CD4-positive, CD25-positive, alpha-beta regulatory T cell (primary cell): ENCODE results near the gene CPNE5. TPM values are rescaled to one million over a fixed set of nuclear protein-coding genes. Genes with fewer than 3 reads are reported as not detected.

Experiments
- ATAC-seq, 2 donors: fragments of 150-1000 bp; cut with Tn5 transposase; one replicate each; pipeline ENCODE4 v1.10.0; 2021; ENCODE audit warnings: low read depth in 2 of 2, moderate number of reproducible peaks in 2 of 2, moderate library complexity in 1 of 2
- DNase-seq, 3 donors: peaks; one replicate each; pipeline versions ENCODE4 v3.0.0 to v3.0.0-alpha.2; 2012 to 2022; ENCODE audit warnings: mixed read lengths in 1 of 3
- H3K27ac ChIP-seq: one replicate; pipeline ENCODE4 v1.7.0; 2013; ENCODE audit warnings: mild to moderate bottlenecking, low read length; ENCODE audit not compliant: insufficient read depth, poor library complexity, severe bottlenecking
- H3K27me3 ChIP-seq: one replicate; pipeline ENCODE4 v1.7.0; 2013; ENCODE audit warnings: low read length; ENCODE audit not compliant: control insufficient read depth, insufficient read depth
- H3K36me3 ChIP-seq: one replicate; pipeline ENCODE4 v1.7.0; 2013; ENCODE audit warnings: mild to moderate bottlenecking, low read length, moderate library complexity; ENCODE audit not compliant: control insufficient read depth, insufficient read depth
- H3K4me1 ChIP-seq: 2 replicates; pipeline ENCODE4 v1.7.0; 2013; ENCODE audit warnings: mild to moderate bottlenecking, low read length; ENCODE audit not compliant: insufficient read depth, control insufficient read depth, poor library complexity, severe bottlenecking
- H3K4me3 ChIP-seq: one replicate; pipeline ENCODE4 v1.7.0; 2013; ENCODE audit warnings: low read depth, mild to moderate bottlenecking, low read length, moderate library complexity
- H3K9me3 ChIP-seq, 2 experiments: 1 replicate in 1 of 2; 2 replicates in 1 of 2; pipeline ENCODE4 v1.7.0; 2013; ENCODE audit warnings: low read length in 2 of 2, mild to moderate bottlenecking in 1 of 2, moderate library complexity in 1 of 2; ENCODE audit not compliant: control insufficient read depth in 2 of 2
- H3K27ac Mint-ChIP-seq, 3 donors: one replicate each; pipeline ENCODE4 v1.8.0; 2020 to 2022; ENCODE audit warnings: mild to moderate bottlenecking in 3 of 3, mixed read lengths in 3 of 3, moderate library complexity in 2 of 3
- H3K27me3 Mint-ChIP-seq: one replicate; pipeline ENCODE4 v1.8.0; 2022; ENCODE audit warnings: mild to moderate bottlenecking, mixed read lengths
- H3K36me3 Mint-ChIP-seq: one replicate; pipeline ENCODE4 v1.8.0; 2020; ENCODE audit warnings: mixed read lengths
- H3K4me1 Mint-ChIP-seq, 4 donors: one replicate each; pipeline ENCODE4 v1.8.0; 2020 to 2022; ENCODE audit warnings: mixed read lengths in 4 of 4, mild to moderate bottlenecking in 1 of 4
- H3K4me3 Mint-ChIP-seq, 4 donors: one replicate each; pipeline ENCODE4 v1.8.0; 2020 to 2022; ENCODE audit warnings: mild to moderate bottlenecking in 4 of 4, mixed read lengths in 4 of 4, moderate library complexity in 3 of 4
- H3K9me3 Mint-ChIP-seq, 7 donors: one replicate each; pipeline ENCODE4 v1.8.0; 2020 to 2022; ENCODE audit warnings: mixed read lengths in 7 of 7, mild to moderate bottlenecking in 3 of 7, moderate library complexity in 2 of 7
- polyA plus RNA-seq, 4 donors: library from polyadenylated mRNA; unstranded; fragments of 300-500 nt; fragmentation: Illumina TruSeq; gene quantifications; one replicate each; pipeline ENCODE4 v1.2.3, GENCODE V29; 2021
- total RNA-seq: library from RNA; stranded (reverse); gene quantifications from one replicate; pipeline ENCODE4 v1.2.3, GENCODE V29; 2022

The CPNE5 gene
- total and polyA plus RNA-seq, 5 donors from 2014 or later, result 0.16 to 4.3 (median 0.83) TPM

- H3K9me3 ChIP-seq, result no peaks in the 10 kb centered on the region
- no peak overlapping the region for H3K27ac ChIP-seq
- H3K4me1 ChIP-seq, result peaks cover 7% of the 10 kb centered on the region
- no peaks in the 10 kb centered on the region for H3K36me3 Mint-ChIP-seq
- H3K9me3 Mint-ChIP-seq, result no peaks in the 10 kb centered on the region
- peaks cover 8% of the 10 kb centered on the region for H3K27me3 ChIP-seq
- no peak overlapping the region for H3K4me3 Mint-ChIP-seq
- no peak overlapping the region for H3K27ac Mint-ChIP-seq
- H3K4me1 Mint-ChIP-seq, result peaks cover 0 to 12% (median 6%) of the 10 kb centered on the region in 4 donors
- no peaks in the 10 kb centered on the region for H3K36me3 ChIP-seq
- H3K27me3 Mint-ChIP-seq, result peaks cover 36% of the 10 kb centered on the region
- DNase-seq (no peak), ATAC-seq (no peak)
- H3K4me3 ChIP-seq, result no peak overlapping the region
Measured at GRCh38 chr6:36791521-36792135, 47.6 kb downstream of the CPNE5 start.

GRCh38 chr6:36791085-36791484, 48.2 kb downstream of the CPNE5 start:
- Histone ChIP-seq H3K36me3 (no peaks in the 10 kb centered on the region), H3K27me3 (peaks cover 8% of the 10 kb centered on the region), H3K4me1 (peaks cover 7% of the 10 kb centered on the region), H3K4me3 (no peak overlapping the region), H3K27ac (no peak overlapping the region), H3K9me3 (no peaks in the 10 kb centered on the region)
- DNase-seq (no peak), ATAC-seq (no peak)
- Mint-ChIP-seq H3K4me1 (peaks cover 0 to 12% (median 6%) of the 10 kb centered on the region in 4 donors), H3K9me3 (no peaks in the 10 kb centered on the region), H3K36me3 (no peaks in the 10 kb centered on the region), H3K27ac (no peak overlapping the region), H3K27me3 (peaks cover 36% of the 10 kb centered on the region), H3K4me3 (no peak overlapping the region)

- Histone ChIP-seq H3K27me3 (peaks cover 8% of the 10 kb centered on the region), H3K4me3 (no peak overlapping the region), H3K27ac (no peak overlapping the region), H3K36me3 (no peaks in the 10 kb centered on the region), H3K4me1 (peaks cover 7% of the 10 kb centered on the region), H3K9me3 (no peaks in the 10 kb centered on the region)
- no peaks in the 10 kb centered on the region for H3K36me3 Mint-ChIP-seq
- H3K9me3 Mint-ChIP-seq, result no peaks in the 10 kb centered on the region
- peaks cover 0 to 12% (median 6%) of the 10 kb centered on the region in 4 donors for H3K4me1 Mint-ChIP-seq
- no peak overlapping the region for H3K27ac Mint-ChIP-seq
- DNase-seq, result peak in 1 of 3 donors; percentile 39
- peaks cover 31% of the 10 kb centered on the region for H3K27me3 Mint-ChIP-seq
- ATAC-seq, result no peak
- no peak overlapping the region for H3K4me3 Mint-ChIP-seq
Measured at GRCh38 chr6:36788768-36789167, 50.5 kb downstream of the CPNE5 start.

GRCh38 chr6:36788186-36788585, 51.1 kb downstream of the CPNE5 start:
- no peak for DNase-seq
- Histone ChIP-seq H3K4me1 (peaks cover 7% of the 10 kb centered on the region), H3K27ac (no peak overlapping the region), H3K4me3 (no peak overlapping the region), H3K27me3 (peaks cover 8% of the 10 kb centered on the region), H3K9me3 (no peaks in the 10 kb centered on the region), H3K36me3 (no peaks in the 10 kb centered on the region)
- no peaks in the 10 kb centered on the region for H3K9me3 Mint-ChIP-seq
- no peaks in the 10 kb centered on the region for H3K36me3 Mint-ChIP-seq
- no peak for ATAC-seq
- no peak overlapping the region for H3K27ac Mint-ChIP-seq
- no peak overlapping the region for H3K4me3 Mint-ChIP-seq
- peaks cover 31% of the 10 kb centered on the region for H3K27me3 Mint-ChIP-seq
- H3K4me1 Mint-ChIP-seq, result peaks cover 0 to 12% (median 6%) of the 10 kb centered on the region in 4 donors

GRCh38 chr6:36787210-36787609, 52.0 kb downstream of the CPNE5 start:
- H3K27ac Mint-ChIP-seq, result peak overlapping the region in 1 of 3 donors; percentile 0
- peaks cover 8% of the 10 kb centered on the region for H3K27me3 ChIP-seq
- no peaks in the 10 kb centered on the region for H3K36me3 Mint-ChIP-seq
- no peak overlapping the region for H3K4me3 ChIP-seq
- H3K4me1 ChIP-seq, result peaks cover 7% of the 10 kb centered on the region
- no peak overlapping the region for H3K27ac ChIP-seq
- DNase-seq (no peak), ATAC-seq (no peak)
- peaks cover 31% of the 10 kb centered on the region for H3K27me3 Mint-ChIP-seq
- no peaks in the 10 kb centered on the region for H3K36me3 ChIP-seq
- peaks cover 0 to 12% (median 6%) of the 10 kb centered on the region in 4 donors for H3K4me1 Mint-ChIP-seq
- no peak overlapping the region for H3K4me3 Mint-ChIP-seq
- H3K9me3 ChIP-seq, result no peaks in the 10 kb centered on the region
- H3K9me3 Mint-ChIP-seq, result no peaks in the 10 kb centered on the region

GRCh38 chr6:36786055-36786675, 53.1 kb downstream of the CPNE5 start:
- H3K4me1 ChIP-seq, result peaks cover 7% of the 10 kb centered on the region
- H3K27me3 ChIP-seq, result peaks cover 8% of the 10 kb centered on the region
- H3K27ac ChIP-seq, result no peak overlapping the region
- no peak overlapping the region for H3K4me3 ChIP-seq
- H3K36me3 ChIP-seq, result no peaks in the 10 kb centered on the region
- H3K9me3 Mint-ChIP-seq, result no peaks in the 10 kb centered on the region
- H3K27me3 Mint-ChIP-seq, result peaks cover 22% of the 10 kb centered on the region
- peaks cover 0 to 12% (median 6%) of the 10 kb centered on the region in 4 donors for H3K4me1 Mint-ChIP-seq
- no peak overlapping the region for H3K27ac Mint-ChIP-seq
- no peak overlapping the region for H3K4me3 Mint-ChIP-seq
- ATAC-seq (no peak), DNase-seq (no peak)
- no peaks in the 10 kb centered on the region for H3K9me3 ChIP-seq
- no peaks in the 10 kb centered on the region for H3K36me3 Mint-ChIP-seq

GRCh38 chr6:36784376-36784636, 54.9 kb downstream of the CPNE5 start:
- ATAC-seq (no peak), DNase-seq (no peak)
- no peak overlapping the region for H3K27ac ChIP-seq
- Mint-ChIP-seq H3K36me3 (no peaks in the 10 kb centered on the region), H3K27ac (no peak overlapping the region), H3K4me1 (peaks cover 0 to 9% (median 5%) of the 10 kb centered on the region in 4 donors), H3K4me3 (no peak overlapping the region), H3K27me3 (peaks cover 13% of the 10 kb centered on the region), H3K9me3 (no peaks in the 10 kb centered on the region)
- H3K9me3 ChIP-seq, result no peaks in the 10 kb centered on the region
- H3K4me1 ChIP-seq, result peaks cover 7% of the 10 kb centered on the region
- H3K4me3 ChIP-seq, result no peak overlapping the region
- no peaks in the 10 kb centered on the region for H3K36me3 ChIP-seq
- peaks cover 2% of the 10 kb centered on the region for H3K27me3 ChIP-seq
